GM23338 (cell line): ENCODE data around the gene PHTF2. TPM values are rescaled to one million over a fixed set of nuclear protein-coding genes. Genes with fewer than 3 reads are reported as not detected.
A peak's percentile ranks its signal among the peaks of the same experiment; 100 is the strongest.

Source experiments
- ATAC-seq: fragments of 200-7000 bp; cut with Tn5 transposase; 3 replicates; pipeline ENCODE4 v1.9.1; 2020
- DNase-seq: peaks from one replicate; pipeline ENCODE4 v3.0.0-alpha.2; 2015; ENCODE audit warnings: low spot score
- H2AFZ ChIP-seq: fragments of 200-600 bp; sonication (generic); 2 replicates; pipeline ENCODE4 v1.8.0; 2016; ENCODE audit warnings: antibody characterized with exemption, mild to moderate bottlenecking, moderate library complexity
- H3F3A ChIP-seq: fragments of 200-600 bp; sonication (generic); replicated peaks from 2 replicates; pipeline ENCODE4 v1.8.0; 2017; ENCODE audit warnings: antibody characterized with exemption, mixed run types, low read depth
- H3K27ac ChIP-seq: fragments of 200-600 bp; sonication (generic); 2 replicates; pipeline ENCODE4 v1.6.1; 2016; ENCODE audit warnings: low read depth
- H3K27me3 ChIP-seq: fragments of 200-600 bp; sonication (generic); 2 replicates; pipeline ENCODE4 v1.8.0; 2016; ENCODE audit warnings: mild to moderate bottlenecking, mixed run types, moderate library complexity; ENCODE audit not compliant: insufficient read depth
- H3K36me3 ChIP-seq: fragments of 200-600 bp; sonication (generic); 2 replicates; pipeline ENCODE4 v1.8.0; 2016; ENCODE audit warnings: mild to moderate bottlenecking; ENCODE audit not compliant: insufficient read depth
- H3K4me1 ChIP-seq: fragments of 200-600 bp; sonication (generic); 2 replicates; pipeline ENCODE4 v1.8.0; 2016; ENCODE audit warnings: mild to moderate bottlenecking, moderate library complexity; ENCODE audit not compliant: insufficient read depth
- H3K4me2 ChIP-seq: fragments of 200-600 bp; sonication (generic); 2 replicates; pipeline ENCODE4 v1.7.1; 2017; ENCODE audit warnings: mixed run types
- H3K4me3 ChIP-seq: fragments of 200-600 bp; sonication (generic); 2 replicates; pipeline ENCODE4 v1.6.1; 2016; ENCODE audit warnings: mixed run types
- H3K79me2 ChIP-seq: fragments of 200-600 bp; sonication (generic); replicated peaks from 2 replicates; pipeline ENCODE4 v1.8.0; 2017; ENCODE audit warnings: mild to moderate bottlenecking; ENCODE audit not compliant: insufficient read depth
- H3K9me2 ChIP-seq: fragments of 200-600 bp; sonication (generic); 2 replicates; pipeline ENCODE4 v1.8.0; 2017; ENCODE audit not compliant: insufficient read depth
- H4K20me1 ChIP-seq: fragments of 200-600 bp; sonication (generic); replicated peaks from 2 replicates; pipeline ENCODE4 v1.8.0; 2017; ENCODE audit warnings: mild to moderate bottlenecking; ENCODE audit not compliant: insufficient read depth
- H3K27ac Mint-ChIP-seq: 2 replicates; pipeline ENCODE4 v1.8.0; 2020; ENCODE audit warnings: inconsistent platforms, mild to moderate bottlenecking, moderate library complexity, mixed read lengths
- H3K27me3 Mint-ChIP-seq: 3 replicates; pipeline ENCODE4 v1.8.0; 2022; ENCODE audit warnings: low read depth, mild to moderate bottlenecking, moderate library complexity, mixed read lengths, inconsistent platforms; ENCODE audit not compliant: insufficient read depth, poor library complexity
- H3K36me3 Mint-ChIP-seq: 3 replicates; pipeline ENCODE4 v1.8.0; 2021; ENCODE audit warnings: low read depth, mild to moderate bottlenecking, inconsistent platforms, moderate library complexity, mixed read lengths
- H3K4me1 Mint-ChIP-seq: 3 replicates; pipeline ENCODE4 v1.8.0; 2020; ENCODE audit warnings: mild to moderate bottlenecking, inconsistent platforms, mixed read lengths
- H3K4me3 Mint-ChIP-seq: 3 replicates; pipeline ENCODE4 v1.8.0; 2021; ENCODE audit warnings: moderate library complexity, mild to moderate bottlenecking, inconsistent platforms, mixed read lengths
- H3K9me3 Mint-ChIP-seq: 3 replicates; pipeline ENCODE4 v1.8.0; 2020; ENCODE audit warnings: moderate library complexity, mild to moderate bottlenecking, inconsistent platforms, mixed read lengths
- JUNB ChIP-seq: IDR thresholded peaks from one replicate; pipeline ENCODE4 v1.6.1; 2016; ENCODE audit warnings: antibody characterized with exemption; ENCODE audit not compliant: unreplicated experiment
- NANOG ChIP-seq: IDR thresholded peaks from 2 replicates; pipeline ENCODE4 v1.6.1; 2016; ENCODE audit warnings: antibody characterized with exemption, borderline replicate concordance
- POLR2AphosphoS5 ChIP-seq: IDR thresholded peaks from 2 replicates; pipeline ENCODE4 v1.6.1; 2016; ENCODE audit warnings: antibody characterized with exemption, low read depth
- STAT1 ChIP-seq: IDR thresholded peaks from one replicate; pipeline ENCODE4 v1.6.1; 2016; ENCODE audit warnings: antibody characterized with exemption; ENCODE audit not compliant: unreplicated experiment
- ZNF114 ChIP-seq: fragments of 250-450 bp; sonication (Bioruptor Pico); IDR thresholded peaks from 2 replicates; pipeline ENCODE4 v1.5.0; 2020; ENCODE audit warnings: mild to moderate bottlenecking, moderate library complexity
- ZNF331 ChIP-seq: fragments of 250-450 bp; sonication (Bioruptor Pico); IDR thresholded peaks from 2 replicates; pipeline ENCODE4 v1.5.0; 2020; ENCODE audit warnings: low read depth, mild to moderate bottlenecking, moderate library complexity
- polyA plus RNA-seq: library from polyadenylated mRNA; unstranded; fragments of >200 nt; fragmentation: Nextera tagmentation; extraction: Ambion mirVana; gene quantifications from 2 replicates; pipeline ENCODE4 v1.2.1, GENCODE V29; 2016
- total RNA-seq: library from RNA; depleted of rRNA; stranded (reverse); fragments of >200 nt; shearing (Covaris generic); gene quantifications from 2 replicates; pipeline ENCODE4 v1.2.3, GENCODE V29; 2014
- TF ChIP-seq, protein P1 (sequence below): IDR thresholded peaks from one replicate; pipeline ENCODE4 v1.6.1; 2018; ENCODE audit warnings: antibody characterized with exemption; ENCODE audit not compliant: unreplicated experiment
- TF ChIP-seq, protein P2 (sequence below), 2 experiments: fragments of 200-600 bp in 1 of 2; sonication (generic) in 1 of 2; conservative IDR thresholded peaks; 2 replicates each; pipeline versions ENCODE4 v1.5.1 to v1.6.1; 2016 to 2017; ENCODE audit warnings: antibody characterized with exemption in 2 of 2, low read depth in 2 of 2, mild to moderate bottlenecking in 2 of 2, moderate library complexity in 1 of 2
- TF ChIP-seq, protein P3 (sequence below): IDR thresholded peaks from 2 replicates; pipeline ENCODE4 v1.6.1; 2016; ENCODE audit warnings: antibody characterized with exemption

Gene PHTF2
- total and polyA plus RNA-seq, 2 experiments from 2014 or later, result 14.6 to 24.1 TPM

DNA sequence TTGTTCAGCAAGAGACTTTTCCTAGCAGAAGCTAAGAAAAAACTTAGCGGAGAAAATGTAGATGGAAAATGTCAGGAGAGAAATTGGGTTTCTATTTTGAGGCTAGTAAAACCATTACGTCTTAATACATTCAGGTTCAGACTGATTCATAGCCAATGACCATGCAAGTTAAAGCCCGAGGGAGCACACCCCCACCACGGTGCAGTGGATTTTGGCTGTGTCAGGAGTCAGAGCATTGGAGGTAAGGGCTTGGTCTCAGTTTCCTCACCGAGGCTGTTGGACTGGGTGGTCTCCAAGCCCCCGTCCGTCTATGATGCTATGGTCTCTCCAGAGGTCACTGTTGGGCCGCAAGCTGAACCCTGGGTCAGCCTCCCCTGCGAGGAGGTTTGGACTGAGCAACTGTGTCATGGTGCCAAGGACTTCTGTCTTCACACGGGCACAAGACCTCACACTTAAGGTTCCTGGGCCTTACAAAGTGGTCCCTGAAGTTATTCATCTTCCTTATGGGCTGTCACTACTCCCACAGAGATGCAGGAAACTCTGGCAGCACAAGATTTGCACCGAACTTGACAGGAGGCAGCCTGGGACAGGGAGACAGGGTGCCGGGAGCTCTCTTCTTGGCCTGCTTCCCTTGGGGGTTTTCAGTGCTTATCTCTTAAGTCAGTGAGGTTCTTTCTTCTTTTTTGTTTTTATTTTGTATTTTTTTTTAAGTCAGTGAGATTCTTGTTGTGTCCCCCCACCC is 186.8 kb downstream of the PHTF2 start:
- H3K9me3 Mint-ChIP-seq, result no peaks in the 10 kb centered on the region
- Histone ChIP-seq H3K4me1 (no peaks in the 10 kb centered on the region), H3K36me3 (no peaks in the 10 kb centered on the region), H3K4me3 (no peak overlapping the region), H3F3A (no peaks in the 10 kb centered on the region), H3K79me2 (no peaks in the 10 kb centered on the region), H3K9me2 (0 out of 2 replicates have a peak, but pooled peaks cover 3% of the 10 kb centered on the region), H3K27me3 (no peaks in the 10 kb centered on the region), H3K27ac (no peak overlapping the region), H4K20me1 (no peaks in the 10 kb centered on the region), H2AFZ (0 out of 2 replicates have a peak overlapping the region, but pooled peaks have one; percentile 32), H3K4me2 (no peak overlapping the region)
- ATAC-seq, result no peak
- TF ChIP-seq, protein P1, sequence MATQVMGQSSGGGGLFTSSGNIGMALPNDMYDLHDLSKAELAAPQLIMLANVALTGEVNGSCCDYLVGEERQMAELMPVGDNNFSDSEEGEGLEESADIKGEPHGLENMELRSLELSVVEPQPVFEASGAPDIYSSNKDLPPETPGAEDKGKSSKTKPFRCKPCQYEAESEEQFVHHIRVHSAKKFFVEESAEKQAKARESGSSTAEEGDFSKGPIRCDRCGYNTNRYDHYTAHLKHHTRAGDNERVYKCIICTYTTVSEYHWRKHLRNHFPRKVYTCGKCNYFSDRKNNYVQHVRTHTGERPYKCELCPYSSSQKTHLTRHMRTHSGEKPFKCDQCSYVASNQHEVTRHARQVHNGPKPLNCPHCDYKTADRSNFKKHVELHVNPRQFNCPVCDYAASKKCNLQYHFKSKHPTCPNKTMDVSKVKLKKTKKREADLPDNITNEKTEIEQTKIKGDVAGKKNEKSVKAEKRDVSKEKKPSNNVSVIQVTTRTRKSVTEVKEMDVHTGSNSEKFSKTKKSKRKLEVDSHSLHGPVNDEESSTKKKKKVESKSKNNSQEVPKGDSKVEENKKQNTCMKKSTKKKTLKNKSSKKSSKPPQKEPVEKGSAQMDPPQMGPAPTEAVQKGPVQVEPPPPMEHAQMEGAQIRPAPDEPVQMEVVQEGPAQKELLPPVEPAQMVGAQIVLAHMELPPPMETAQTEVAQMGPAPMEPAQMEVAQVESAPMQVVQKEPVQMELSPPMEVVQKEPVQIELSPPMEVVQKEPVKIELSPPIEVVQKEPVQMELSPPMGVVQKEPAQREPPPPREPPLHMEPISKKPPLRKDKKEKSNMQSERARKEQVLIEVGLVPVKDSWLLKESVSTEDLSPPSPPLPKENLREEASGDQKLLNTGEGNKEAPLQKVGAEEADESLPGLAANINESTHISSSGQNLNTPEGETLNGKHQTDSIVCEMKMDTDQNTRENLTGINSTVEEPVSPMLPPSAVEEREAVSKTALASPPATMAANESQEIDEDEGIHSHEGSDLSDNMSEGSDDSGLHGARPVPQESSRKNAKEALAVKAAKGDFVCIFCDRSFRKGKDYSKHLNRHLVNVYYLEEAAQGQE, result no peak
- TF ChIP-seq ZNF331 (CRISPR knock-in tag) (no peak), STAT1 (no peak), JUNB (no peak), ZNF114 (CRISPR knock-in tag) (no peak), POLR2AphosphoS5 (no peak)
- TF ChIP-seq, protein P2, sequence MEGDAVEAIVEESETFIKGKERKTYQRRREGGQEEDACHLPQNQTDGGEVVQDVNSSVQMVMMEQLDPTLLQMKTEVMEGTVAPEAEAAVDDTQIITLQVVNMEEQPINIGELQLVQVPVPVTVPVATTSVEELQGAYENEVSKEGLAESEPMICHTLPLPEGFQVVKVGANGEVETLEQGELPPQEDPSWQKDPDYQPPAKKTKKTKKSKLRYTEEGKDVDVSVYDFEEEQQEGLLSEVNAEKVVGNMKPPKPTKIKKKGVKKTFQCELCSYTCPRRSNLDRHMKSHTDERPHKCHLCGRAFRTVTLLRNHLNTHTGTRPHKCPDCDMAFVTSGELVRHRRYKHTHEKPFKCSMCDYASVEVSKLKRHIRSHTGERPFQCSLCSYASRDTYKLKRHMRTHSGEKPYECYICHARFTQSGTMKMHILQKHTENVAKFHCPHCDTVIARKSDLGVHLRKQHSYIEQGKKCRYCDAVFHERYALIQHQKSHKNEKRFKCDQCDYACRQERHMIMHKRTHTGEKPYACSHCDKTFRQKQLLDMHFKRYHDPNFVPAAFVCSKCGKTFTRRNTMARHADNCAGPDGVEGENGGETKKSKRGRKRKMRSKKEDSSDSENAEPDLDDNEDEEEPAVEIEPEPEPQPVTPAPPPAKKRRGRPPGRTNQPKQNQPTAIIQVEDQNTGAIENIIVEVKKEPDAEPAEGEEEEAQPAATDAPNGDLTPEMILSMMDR (conservative IDR thresholded peaks at IDR 0.05; ENCODE audit: low read depth in 2 of 2), result peak in 1 of 2 experiments; percentile 22; a peak in 2 of 4 replicates
- TF ChIP-seq, protein P3, sequence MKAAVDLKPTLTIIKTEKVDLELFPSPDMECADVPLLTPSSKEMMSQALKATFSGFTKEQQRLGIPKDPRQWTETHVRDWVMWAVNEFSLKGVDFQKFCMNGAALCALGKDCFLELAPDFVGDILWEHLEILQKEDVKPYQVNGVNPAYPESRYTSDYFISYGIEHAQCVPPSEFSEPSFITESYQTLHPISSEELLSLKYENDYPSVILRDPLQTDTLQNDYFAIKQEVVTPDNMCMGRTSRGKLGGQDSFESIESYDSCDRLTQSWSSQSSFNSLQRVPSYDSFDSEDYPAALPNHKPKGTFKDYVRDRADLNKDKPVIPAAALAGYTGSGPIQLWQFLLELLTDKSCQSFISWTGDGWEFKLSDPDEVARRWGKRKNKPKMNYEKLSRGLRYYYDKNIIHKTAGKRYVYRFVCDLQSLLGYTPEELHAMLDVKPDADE, result no peak
- no peak for DNase-seq
- H3K4me3 Mint-ChIP-seq, result no peak overlapping the region
- H3K27ac Mint-ChIP-seq, result no peak overlapping the region
- H3K4me1 Mint-ChIP-seq, result peaks cover 8% of the 10 kb centered on the region
- peaks cover 4% of the 10 kb centered on the region for H3K27me3 Mint-ChIP-seq
- H3K36me3 Mint-ChIP-seq, result no peaks in the 10 kb centered on the region

DNA sequence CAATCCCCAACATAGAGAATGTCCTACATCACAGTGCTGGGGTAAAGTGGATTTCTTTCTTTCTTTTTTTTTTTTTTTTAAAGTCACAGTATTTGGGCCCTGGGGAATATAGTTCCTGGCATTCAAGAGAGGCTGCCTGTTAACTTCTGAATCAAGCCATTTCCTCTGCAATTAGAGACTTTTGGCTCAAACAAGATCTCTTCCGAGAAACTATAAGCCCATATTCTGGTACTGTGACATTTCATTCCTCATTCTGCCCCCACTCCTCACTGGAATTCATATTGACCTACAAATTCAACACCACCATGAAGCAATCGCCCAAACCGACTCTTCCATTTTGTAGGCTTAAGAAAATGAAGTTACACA is 187.4 kb downstream of the PHTF2 start:
- H3K27ac Mint-ChIP-seq, result no peak overlapping the region
- peaks cover 14% of the 10 kb centered on the region for H3K4me1 Mint-ChIP-seq

More for the DNA sequence above, 187.4 kb downstream of the PHTF2 start:
- Histone ChIP-seq H4K20me1 (no peaks in the 10 kb centered on the region), H3K36me3 (no peaks in the 10 kb centered on the region), H3K4me2 (no peak overlapping the region), H2AFZ (no peak overlapping the region), H3K27me3 (no peaks in the 10 kb centered on the region), H3F3A (no peaks in the 10 kb centered on the region), H3K79me2 (no peaks in the 10 kb centered on the region), H3K4me1 (no peaks in the 10 kb centered on the region), H3K27ac (no peak overlapping the region), H3K9me2 (0 out of 2 replicates have a peak, but pooled peaks cover 3% of the 10 kb centered on the region), H3K4me3 (no peak overlapping the region)
- TF ChIP-seq, protein P2 (conservative IDR thresholded peaks at IDR 0.05; ENCODE audit: low read depth in 2 of 2), result no peak
- no peak for TF ChIP-seq NANOG
- Mint-ChIP-seq H3K9me3 (no peaks in the 10 kb centered on the region), H3K27me3 (peaks cover 4% of the 10 kb centered on the region), H3K36me3 (no peaks in the 10 kb centered on the region), H3K4me3 (no peak overlapping the region)
- ATAC-seq, result no peak
- no peak for DNase-seq
